Liver (tissue), 9 donors: ENCODE data around the gene ITLN1. TPM values are rescaled to one million over a fixed set of nuclear protein-coding genes. Genes with fewer than 3 reads are reported as not detected.

Source experiments
- DNase-seq: peaks from one replicate; pipeline ENCODE4 v3.0.0-alpha.2; 2017; ENCODE audit warnings: low spot score
- H3K27ac ChIP-seq, 2 donors: one replicate each; pipeline ENCODE4 v1.7.0; 2013; ENCODE audit warnings: inconsistent platforms in 2 of 2, low read length in 2 of 2, control low read depth in 1 of 2, low read depth in 1 of 2, mild to moderate bottlenecking in 1 of 2
- H3K27me3 ChIP-seq, 4 donors: one replicate each; pipeline versions ENCODE4 v1.6.1 to v1.7.0; 2013; ENCODE audit warnings: low read length in 3 of 4, inconsistent platforms in 1 of 4, mild to moderate bottlenecking in 1 of 4, moderate library complexity in 1 of 4; ENCODE audit not compliant: control insufficient read depth in 4 of 4, insufficient read depth in 4 of 4
- H3K36me3 ChIP-seq, 4 donors: one replicate each; pipeline versions ENCODE4 v1.6.1 to v1.7.0; 2013; ENCODE audit warnings: low read length in 3 of 4, mild to moderate bottlenecking in 3 of 4, low read depth in 1 of 4, moderate library complexity in 1 of 4; ENCODE audit not compliant: control insufficient read depth in 4 of 4, insufficient read depth in 3 of 4
- H3K4me1 ChIP-seq, 4 donors: one replicate each; pipeline versions ENCODE4 v1.6.1 to v1.7.0; 2013; ENCODE audit warnings: low read length in 3 of 4, mild to moderate bottlenecking in 3 of 4, moderate library complexity in 1 of 4; ENCODE audit not compliant: control insufficient read depth in 4 of 4, insufficient read depth in 4 of 4
- H3K4me3 ChIP-seq, 3 donors: one replicate each; pipeline versions ENCODE4 v1.6.1 to v1.7.0; 2013; ENCODE audit warnings: low read length in 3 of 3, control low read depth in 1 of 3, low read depth in 1 of 3, mild to moderate bottlenecking in 1 of 3
- H3K9ac ChIP-seq, 2 donors: one replicate each; pipeline ENCODE4 v1.7.0; 2013; ENCODE audit warnings: low read length in 2 of 2, mild to moderate bottlenecking in 2 of 2, moderate library complexity in 2 of 2, control low read depth in 1 of 2, low read depth in 1 of 2
- H3K9me3 ChIP-seq, 4 donors: one replicate each; pipeline versions ENCODE4 v1.6.1 to v1.7.0; 2013; ENCODE audit warnings: low read length in 3 of 4; ENCODE audit not compliant: control insufficient read depth in 4 of 4
- EGR1 ChIP-seq, 2 donors: IDR thresholded peaks; 2 replicates each; pipeline ENCODE4 v1.6.1; 2016 to 2018; ENCODE audit warnings: antibody characterized with exemption in 2 of 2, low read depth in 2 of 2
- FOXA1 ChIP-seq: IDR thresholded peaks from 2 replicates; pipeline ENCODE4 v1.6.1; 2016; ENCODE audit warnings: antibody characterized with exemption
- FOXA2 ChIP-seq: IDR thresholded peaks from 2 replicates; pipeline ENCODE4 v1.6.1; 2016; ENCODE audit warnings: antibody characterized with exemption
- GABPA ChIP-seq, 2 donors: IDR thresholded peaks in 1 of 2; conservative IDR thresholded peaks in 1 of 2; 2 replicates each; pipeline ENCODE4 v1.6.1; 2016; ENCODE audit warnings: antibody characterized with exemption in 2 of 2, mild to moderate bottlenecking in 1 of 2, moderate library complexity in 1 of 2
- HNF4A ChIP-seq, 2 donors: conservative IDR thresholded peaks; 2 replicates each; pipeline ENCODE4 v1.6.1; 2016; ENCODE audit warnings: antibody characterized with exemption in 2 of 2, mild to moderate bottlenecking in 2 of 2
- HNF4G ChIP-seq: IDR thresholded peaks from 2 replicates; pipeline ENCODE4 v1.6.1; 2016; ENCODE audit warnings: antibody characterized with exemption
- JUND ChIP-seq, 2 donors: IDR thresholded peaks; 2 replicates each; pipeline ENCODE4 v1.6.1; 2016; ENCODE audit warnings: antibody characterized with exemption in 2 of 2
- NR2F2 ChIP-seq: IDR thresholded peaks from 2 replicates; pipeline ENCODE4 v1.6.1; 2016; ENCODE audit warnings: antibody characterized with exemption
- RAD21 ChIP-seq, 2 donors: IDR thresholded peaks; 2 replicates each; pipeline ENCODE4 v1.6.1; 2016; ENCODE audit warnings: antibody characterized with exemption in 2 of 2, mild to moderate bottlenecking in 2 of 2
- RXRA ChIP-seq, 2 donors: IDR thresholded peaks; 2 replicates each; pipeline ENCODE4 v1.6.1; 2017 to 2018; ENCODE audit warnings: antibody characterized with exemption in 2 of 2, mild to moderate bottlenecking in 1 of 2
- SP1 ChIP-seq: IDR thresholded peaks from 2 replicates; pipeline ENCODE4 v1.6.1; 2018; ENCODE audit warnings: antibody characterized with exemption, mild to moderate bottlenecking
- TAF1 ChIP-seq: conservative IDR thresholded peaks from 2 replicates; pipeline ENCODE4 v1.6.1; 2016; ENCODE audit warnings: antibody characterized with exemption, mild to moderate bottlenecking
- YY1 ChIP-seq: IDR thresholded peaks from 2 replicates; pipeline ENCODE4 v1.6.1; 2016; ENCODE audit warnings: antibody characterized with exemption, mild to moderate bottlenecking
- WGBS: extraction: QIAGEN DNeasy Blood & Tissue Kit; methylation state at CpG from one replicate; pipeline ENCODE4 v1.1.7; 2013; 5-methylcytosine and 5-hydroxymethylcytosine counted together
- polyA plus RNA-seq, 2 donors: library from polyadenylated mRNA; stranded (reverse) in 1 of 2; unstranded in 1 of 2; fragments of 200-250 nt in 1 of 2; fragments of >200 nt in 1 of 2; fragmentation: Nextera tagmentation in 1 of 2; extraction: Ambion mirVana in 1 of 2; gene quantifications; one replicate each; pipeline versions ENCODE4 v1.2.1 to v1.2.3, GENCODE V29; 2013 to 2015
- total RNA-seq, 2 donors: library from RNA; depleted of rRNA; stranded (reverse); fragments of >200 nt; gene quantifications; one replicate each; pipeline ENCODE4 v1.2.3, GENCODE V29; 2014
- TF ChIP-seq, protein P1 (sequence below): fragments of 150-350 bp; IDR thresholded peaks from 2 replicates; pipeline ENCODE4 v1.5.1; 2017; ENCODE audit warnings: improper control_type of control experiment, low read depth, low read length; ENCODE audit not compliant: missing input control
- TF ChIP-seq, protein P2 (sequence below): IDR thresholded peaks from 2 replicates; pipeline ENCODE4 v1.6.1; 2016; ENCODE audit warnings: antibody characterized with exemption
- TF ChIP-seq, protein P3 (sequence below): IDR thresholded peaks from 2 replicates; pipeline ENCODE4 v1.6.1; 2016; ENCODE audit warnings: antibody characterized with exemption
- TF ChIP-seq, protein P4 (sequence below): IDR thresholded peaks from 2 replicates; pipeline ENCODE4 v1.6.1; 2016; ENCODE audit warnings: antibody characterized with exemption
- TF ChIP-seq, protein P5 (sequence below): IDR thresholded peaks from 2 replicates; pipeline ENCODE4 v1.6.1; 2016; ENCODE audit warnings: antibody characterized with exemption, mild to moderate bottlenecking
- donor health status: healthy.
- donor health status: healthy.
- donor health status: healthy.
- donor health status: healthy.
- donor health status: healthy.

ITLN1 gene
- total and polyA plus RNA-seq, 4 donors, result 3.7 to 13.4 (median 5.5) TPM

DNA sequence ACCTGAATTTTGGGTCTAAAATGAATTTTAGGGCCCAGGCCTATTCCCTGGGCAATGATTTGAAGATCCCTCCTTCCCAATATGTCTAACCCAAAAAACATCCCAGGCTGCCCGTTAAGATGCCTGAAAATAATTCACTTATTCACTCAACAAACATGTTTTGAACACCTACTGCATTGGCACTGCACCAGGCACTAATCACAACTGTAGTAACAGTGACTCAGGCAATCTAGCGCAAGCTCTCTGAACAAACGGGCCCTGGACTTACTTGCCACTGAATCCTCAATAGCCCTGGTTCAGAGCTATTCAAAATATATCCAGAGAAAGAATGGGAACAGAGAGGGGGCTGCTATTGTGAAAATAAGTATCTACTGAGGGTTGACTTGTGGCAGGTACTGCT lies 26.5 kb downstream of the ITLN1 start:
- H3K4me1 ChIP-seq, result peaks cover 0 to 8% (median 8%) of the 10 kb centered on the region in 4 donors
- H3K27me3 ChIP-seq, result no peaks in the 10 kb centered on the region
- H3K36me3 ChIP-seq, result no peaks in the 10 kb centered on the region
- H3K9me3 ChIP-seq, result no peaks in the 10 kb centered on the region
- DNase-seq, result no peak
- 71% methylated on average over 3 of the region's 3 CpGs for WGBS
- no peak overlapping the region for H3K9ac ChIP-seq
- H3K27ac ChIP-seq, result no peak overlapping the region
- no peak overlapping the region for H3K4me3 ChIP-seq
- TF ChIP-seq RAD21 (IDR thresholded peaks at IDR 0.05), result no peak
- TF ChIP-seq EGR1 (IDR thresholded peaks at IDR 0.05; ENCODE audit: low read depth in 2 of 2), result no peak
- TF ChIP-seq FOXA1, result no peak
- no peak for TF ChIP-seq YY1
- TF ChIP-seq FOXA2, result no peak
- no peak for TF ChIP-seq RXRA (IDR thresholded peaks at IDR 0.05)
- TF ChIP-seq, protein P1, sequence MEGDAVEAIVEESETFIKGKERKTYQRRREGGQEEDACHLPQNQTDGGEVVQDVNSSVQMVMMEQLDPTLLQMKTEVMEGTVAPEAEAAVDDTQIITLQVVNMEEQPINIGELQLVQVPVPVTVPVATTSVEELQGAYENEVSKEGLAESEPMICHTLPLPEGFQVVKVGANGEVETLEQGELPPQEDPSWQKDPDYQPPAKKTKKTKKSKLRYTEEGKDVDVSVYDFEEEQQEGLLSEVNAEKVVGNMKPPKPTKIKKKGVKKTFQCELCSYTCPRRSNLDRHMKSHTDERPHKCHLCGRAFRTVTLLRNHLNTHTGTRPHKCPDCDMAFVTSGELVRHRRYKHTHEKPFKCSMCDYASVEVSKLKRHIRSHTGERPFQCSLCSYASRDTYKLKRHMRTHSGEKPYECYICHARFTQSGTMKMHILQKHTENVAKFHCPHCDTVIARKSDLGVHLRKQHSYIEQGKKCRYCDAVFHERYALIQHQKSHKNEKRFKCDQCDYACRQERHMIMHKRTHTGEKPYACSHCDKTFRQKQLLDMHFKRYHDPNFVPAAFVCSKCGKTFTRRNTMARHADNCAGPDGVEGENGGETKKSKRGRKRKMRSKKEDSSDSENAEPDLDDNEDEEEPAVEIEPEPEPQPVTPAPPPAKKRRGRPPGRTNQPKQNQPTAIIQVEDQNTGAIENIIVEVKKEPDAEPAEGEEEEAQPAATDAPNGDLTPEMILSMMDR, result no peak
- TF ChIP-seq, protein P2, sequence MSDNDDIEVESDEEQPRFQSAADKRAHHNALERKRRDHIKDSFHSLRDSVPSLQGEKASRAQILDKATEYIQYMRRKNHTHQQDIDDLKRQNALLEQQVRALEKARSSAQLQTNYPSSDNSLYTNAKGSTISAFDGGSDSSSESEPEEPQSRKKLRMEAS, result no peak
- no peak for TF ChIP-seq HNF4G
- TF ChIP-seq NR2F2, result no peak
- TF ChIP-seq JUND (IDR thresholded peaks at IDR 0.05), result no peak
- TF ChIP-seq TAF1, result no peak
- TF ChIP-seq, protein P3, sequence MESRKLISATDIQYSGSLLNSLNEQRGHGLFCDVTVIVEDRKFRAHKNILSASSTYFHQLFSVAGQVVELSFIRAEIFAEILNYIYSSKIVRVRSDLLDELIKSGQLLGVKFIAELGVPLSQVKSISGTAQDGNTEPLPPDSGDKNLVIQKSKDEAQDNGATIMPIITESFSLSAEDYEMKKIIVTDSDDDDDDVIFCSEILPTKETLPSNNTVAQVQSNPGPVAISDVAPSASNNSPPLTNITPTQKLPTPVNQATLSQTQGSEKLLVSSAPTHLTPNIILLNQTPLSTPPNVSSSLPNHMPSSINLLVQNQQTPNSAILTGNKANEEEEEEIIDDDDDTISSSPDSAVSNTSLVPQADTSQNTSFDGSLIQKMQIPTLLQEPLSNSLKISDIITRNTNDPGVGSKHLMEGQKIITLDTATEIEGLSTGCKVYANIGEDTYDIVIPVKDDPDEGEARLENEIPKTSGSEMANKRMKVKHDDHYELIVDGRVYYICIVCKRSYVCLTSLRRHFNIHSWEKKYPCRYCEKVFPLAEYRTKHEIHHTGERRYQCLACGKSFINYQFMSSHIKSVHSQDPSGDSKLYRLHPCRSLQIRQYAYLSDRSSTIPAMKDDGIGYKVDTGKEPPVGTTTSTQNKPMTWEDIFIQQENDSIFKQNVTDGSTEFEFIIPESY, result no peak
- TF ChIP-seq SP1, result no peak
- TF ChIP-seq GABPA (IDR thresholded peaks at IDR 0.05 in 1 of 2, conservative IDR thresholded peaks at IDR 0.05 in 1 of 2), result no peak
- TF ChIP-seq HNF4A (conservative IDR thresholded peaks at IDR 0.05), result no peak
- TF ChIP-seq, protein P4, sequence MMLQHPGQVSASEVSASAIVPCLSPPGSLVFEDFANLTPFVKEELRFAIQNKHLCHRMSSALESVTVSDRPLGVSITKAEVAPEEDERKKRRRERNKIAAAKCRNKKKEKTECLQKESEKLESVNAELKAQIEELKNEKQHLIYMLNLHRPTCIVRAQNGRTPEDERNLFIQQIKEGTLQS, result no peak
- TF ChIP-seq, protein P5, sequence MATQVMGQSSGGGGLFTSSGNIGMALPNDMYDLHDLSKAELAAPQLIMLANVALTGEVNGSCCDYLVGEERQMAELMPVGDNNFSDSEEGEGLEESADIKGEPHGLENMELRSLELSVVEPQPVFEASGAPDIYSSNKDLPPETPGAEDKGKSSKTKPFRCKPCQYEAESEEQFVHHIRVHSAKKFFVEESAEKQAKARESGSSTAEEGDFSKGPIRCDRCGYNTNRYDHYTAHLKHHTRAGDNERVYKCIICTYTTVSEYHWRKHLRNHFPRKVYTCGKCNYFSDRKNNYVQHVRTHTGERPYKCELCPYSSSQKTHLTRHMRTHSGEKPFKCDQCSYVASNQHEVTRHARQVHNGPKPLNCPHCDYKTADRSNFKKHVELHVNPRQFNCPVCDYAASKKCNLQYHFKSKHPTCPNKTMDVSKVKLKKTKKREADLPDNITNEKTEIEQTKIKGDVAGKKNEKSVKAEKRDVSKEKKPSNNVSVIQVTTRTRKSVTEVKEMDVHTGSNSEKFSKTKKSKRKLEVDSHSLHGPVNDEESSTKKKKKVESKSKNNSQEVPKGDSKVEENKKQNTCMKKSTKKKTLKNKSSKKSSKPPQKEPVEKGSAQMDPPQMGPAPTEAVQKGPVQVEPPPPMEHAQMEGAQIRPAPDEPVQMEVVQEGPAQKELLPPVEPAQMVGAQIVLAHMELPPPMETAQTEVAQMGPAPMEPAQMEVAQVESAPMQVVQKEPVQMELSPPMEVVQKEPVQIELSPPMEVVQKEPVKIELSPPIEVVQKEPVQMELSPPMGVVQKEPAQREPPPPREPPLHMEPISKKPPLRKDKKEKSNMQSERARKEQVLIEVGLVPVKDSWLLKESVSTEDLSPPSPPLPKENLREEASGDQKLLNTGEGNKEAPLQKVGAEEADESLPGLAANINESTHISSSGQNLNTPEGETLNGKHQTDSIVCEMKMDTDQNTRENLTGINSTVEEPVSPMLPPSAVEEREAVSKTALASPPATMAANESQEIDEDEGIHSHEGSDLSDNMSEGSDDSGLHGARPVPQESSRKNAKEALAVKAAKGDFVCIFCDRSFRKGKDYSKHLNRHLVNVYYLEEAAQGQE, result no peak
